CD4-positive, alpha-beta memory T cell (primary cell): Measurements from ENCODE around the gene PAX7. TPM values are rescaled to one million over a fixed set of nuclear protein-coding genes. Genes with fewer than 3 reads are reported as not detected.

Experiments used
- CTCF ChIA-PET: fragments of 350-600 bp; sonication (Branson Sonifier 250); formaldehyde crosslinking; loops from one replicate; lab custom pipeline; 2021; ENCODE audit warnings: inconsistent platforms; ENCODE audit not compliant: partially characterized antibody; lab: Charles Lee
- POLR2A ChIA-PET: fragments of 350-600 bp; sonication (Branson Sonifier 250); formaldehyde crosslinking; loops from one replicate; lab custom pipeline; 2021; ENCODE audit not compliant: partially characterized antibody; lab: Charles Lee
- DNase-seq, 5 donors: peaks; one replicate each; pipeline versions ENCODE4 v3.0.0 to v3.0.0-alpha.2; 2020 to 2022; ENCODE audit warnings: mixed read lengths in 1 of 5
- H3K27ac ChIP-seq: one replicate; pipeline ENCODE4 v1.7.0; 2013; ENCODE audit warnings: low read depth, low read length
- H3K27me3 ChIP-seq: 2 replicates; pipeline ENCODE4 v1.7.0; 2013; ENCODE audit warnings: mild to moderate bottlenecking, low read length, moderate library complexity; ENCODE audit not compliant: insufficient read depth
- H3K36me3 ChIP-seq: 2 replicates; pipeline ENCODE4 v1.7.0; 2013; ENCODE audit warnings: mild to moderate bottlenecking, low read length, moderate library complexity; ENCODE audit not compliant: insufficient read depth
- H3K4me1 ChIP-seq: 2 replicates; pipeline ENCODE4 v1.7.0; 2013; ENCODE audit warnings: mild to moderate bottlenecking, low read length, moderate library complexity; ENCODE audit not compliant: insufficient read depth
- H3K4me3 ChIP-seq, 2 donors: one replicate each; pipeline ENCODE4 v1.7.0; 2013; ENCODE audit warnings: low read length in 2 of 2, mild to moderate bottlenecking in 1 of 2
- H3K9me3 ChIP-seq, 2 donors: one replicate each; pipeline ENCODE4 v1.7.0; 2013; ENCODE audit warnings: low read length in 2 of 2, control low read depth in 1 of 2; ENCODE audit not compliant: control insufficient read depth in 1 of 2
- H3K27ac Mint-ChIP-seq, 7 donors: one replicate each; pipeline ENCODE4 v1.8.0; 2020 to 2021; ENCODE audit warnings: mixed read lengths in 7 of 7, mild to moderate bottlenecking in 6 of 7, inconsistent platforms in 3 of 7, moderate library complexity in 3 of 7
- H3K27me3 Mint-ChIP-seq, 2 donors: one replicate each; pipeline ENCODE4 v1.8.0; 2020 to 2021; ENCODE audit warnings: mixed read lengths in 2 of 2
- H3K36me3 Mint-ChIP-seq, 2 donors: one replicate each; pipeline ENCODE4 v1.8.0; 2020 to 2021; ENCODE audit warnings: mixed read lengths in 2 of 2, inconsistent platforms in 1 of 2, mild to moderate bottlenecking in 1 of 2
- H3K4me1 Mint-ChIP-seq, 4 donors: one replicate each; pipeline ENCODE4 v1.8.0; 2020 to 2021; ENCODE audit warnings: mixed read lengths in 4 of 4, mild to moderate bottlenecking in 1 of 4
- H3K4me3 Mint-ChIP-seq, 8 donors: one replicate each; pipeline ENCODE4 v1.8.0; 2020 to 2021; ENCODE audit warnings: mixed read lengths in 8 of 8, mild to moderate bottlenecking in 7 of 8, moderate library complexity in 6 of 8, inconsistent platforms in 3 of 8
- H3K9me3 Mint-ChIP-seq, 8 donors: one replicate each; pipeline ENCODE4 v1.8.0; 2020 to 2021; ENCODE audit warnings: mixed read lengths in 8 of 8, mild to moderate bottlenecking in 5 of 8, inconsistent platforms in 3 of 8, moderate library complexity in 1 of 8
- intact Hi-C: fragments of 100-400 bp; cut with micrococcal nuclease; formaldehyde crosslinking; loops from one replicate; pipeline ENCODE4 v1.15.1; 2023
- polyA plus RNA-seq, 2 donors: library from polyadenylated mRNA; unstranded; fragments of 300-500 nt; fragmentation: Illumina TruSeq; gene quantifications; one replicate each; pipeline ENCODE4 v1.2.3, GENCODE V29; 2021
- total RNA-seq, 2 experiments: library from RNA; stranded (reverse); gene quantifications; one replicate each; pipeline ENCODE4 v1.2.3, GENCODE V29; 2021

Gene PAX7
- total and polyA plus RNA-seq, 4 experiments from 2014 or later = not detected

GRCh38 chr1:18646786-18647410, 16.3 kb downstream of the PAX7 start:
- ChIA-PET CTCF (no interaction called here), POLR2A (no interaction called here)
- Histone ChIP-seq H3K27me3 (peaks cover 40% of the 10 kb centered on the region), H3K36me3 (no peaks in the 10 kb centered on the region), H3K4me3 (no peak overlapping the region), H3K27ac (no peak overlapping the region), H3K4me1 (peaks cover 20% of the 10 kb centered on the region), H3K9me3 (no peaks in the 10 kb centered on the region)
- intact Hi-C loops = no loop called here
- peaks cover 0 to 2% (median 0%) of the 10 kb centered on the region in 8 donors for H3K9me3 Mint-ChIP-seq
- DNase-seq = no peak
- peak overlapping the region in 5 of 8 donors; percentile 6 to 52 (median 38) for H3K4me3 Mint-ChIP-seq
- H3K27ac Mint-ChIP-seq = no peak overlapping the region
- peaks cover 58 to 60% of the 10 kb centered on the region in 2 donors for H3K27me3 Mint-ChIP-seq
- H3K4me1 Mint-ChIP-seq = peaks cover 14 to 40% (median 28%) of the 10 kb centered on the region in 4 donors
- no peaks in the 10 kb centered on the region for H3K36me3 Mint-ChIP-seq

DNA sequence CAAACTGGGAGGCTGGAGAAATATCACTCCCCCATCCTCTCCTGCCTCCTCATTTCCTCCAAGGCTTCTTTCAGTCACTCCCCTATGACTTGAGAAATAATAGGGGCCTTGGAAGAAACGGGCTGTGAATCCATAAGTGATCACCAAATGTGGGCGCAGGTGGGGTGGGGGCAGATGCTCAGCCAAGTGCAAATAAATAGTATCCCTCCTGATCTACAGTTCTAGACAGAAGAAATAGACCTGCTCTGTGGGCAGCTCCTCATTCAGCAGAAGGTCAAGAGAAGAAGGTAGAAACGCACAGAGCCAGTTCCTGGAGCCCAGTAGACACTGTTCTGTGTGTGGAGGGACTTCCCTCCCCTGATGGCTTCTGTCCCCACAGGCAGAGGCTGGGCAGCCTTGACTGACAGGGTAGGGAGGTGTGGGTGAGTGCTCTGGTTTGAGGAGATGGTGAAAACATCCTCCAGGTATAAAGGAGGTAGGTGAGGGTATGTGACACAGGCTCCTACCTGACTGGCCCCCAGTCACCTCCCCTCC, 17.1 kb downstream of the PAX7 start:
- peak overlapping the region in 1 of 8 donors; percentile 39 for H3K4me3 Mint-ChIP-seq
- Histone ChIP-seq H3K4me1 (peaks cover 29% of the 10 kb centered on the region), H3K4me3 (no peak overlapping the region), H3K9me3 (no peaks in the 10 kb centered on the region), H3K36me3 (no peaks in the 10 kb centered on the region), H3K27ac (no peak overlapping the region), H3K27me3 (peaks cover 35% of the 10 kb centered on the region)
- ChIA-PET POLR2A (no interaction called here), CTCF (interaction anchor here (0.7 kb wide), 1 partner anchor 1334 kb away, joined by 3 read pairs; no protein-coding TSS in a partner anchor)
- H3K36me3 Mint-ChIP-seq = no peaks in the 10 kb centered on the region
- peaks cover 0 to 2% (median 0%) of the 10 kb centered on the region in 8 donors for H3K9me3 Mint-ChIP-seq
- H3K27me3 Mint-ChIP-seq = peaks cover 59 to 61% of the 10 kb centered on the region in 2 donors
- DNase-seq = no peak
- peaks cover 18 to 46% (median 31%) of the 10 kb centered on the region in 4 donors for H3K4me1 Mint-ChIP-seq
- intact Hi-C loops = no loop called here
- no peak overlapping the region for H3K27ac Mint-ChIP-seq

GRCh38 chr1:18649693-18650370, 19.2 kb downstream of the PAX7 start:
- intact Hi-C loops = no loop called here
- no peaks in the 10 kb centered on the region for H3K36me3 ChIP-seq
- Mint-ChIP-seq H3K9me3 (no peaks in the 10 kb centered on the region), H3K4me1 (peaks cover 16 to 38% (median 26%) of the 10 kb centered on the region in 4 donors), H3K4me3 (no peak overlapping the region), H3K36me3 (no peaks in the 10 kb centered on the region), H3K27ac (no peak overlapping the region), H3K27me3 (peaks cover 53 to 59% of the 10 kb centered on the region in 2 donors)
- POLR2A ChIA-PET = no interaction called here
- no peak overlapping the region for H3K27ac ChIP-seq
- CTCF ChIA-PET = no interaction called here
- H3K4me1 ChIP-seq = peaks cover 38% of the 10 kb centered on the region
- H3K4me3 ChIP-seq = no peak overlapping the region
- DNase-seq = no peak
- H3K9me3 ChIP-seq = no peaks in the 10 kb centered on the region
- peaks cover 25% of the 10 kb centered on the region for H3K27me3 ChIP-seq

GRCh38 chr1:18651713-18652112, 21.1 kb downstream of the PAX7 start:
- H3K36me3 ChIP-seq = no peaks in the 10 kb centered on the region
- peaks cover 14% of the 10 kb centered on the region for H3K27me3 ChIP-seq
- peak overlapping the region in 1 of 7 donors; percentile 72 for H3K27ac Mint-ChIP-seq
- H3K27ac ChIP-seq = no peak overlapping the region
- peaks cover 24% of the 10 kb centered on the region for H3K4me1 ChIP-seq
- H3K9me3 ChIP-seq = no peaks in the 10 kb centered on the region
- peak overlapping the region in 6 of 8 donors; percentile 10 to 76 (median 59) for H3K4me3 Mint-ChIP-seq
- peak in 3 of 5 donors; percentile 18 to 20 (median 19) for DNase-seq
- no peaks in the 10 kb centered on the region for H3K36me3 Mint-ChIP-seq
- POLR2A ChIA-PET = no interaction called here
- H3K4me1 Mint-ChIP-seq = peaks cover 8 to 23% (median 18%) of the 10 kb centered on the region in 4 donors
- CTCF ChIA-PET = no interaction called here
- peaks cover 0 to 2% (median 0%) of the 10 kb centered on the region in 8 donors for H3K9me3 Mint-ChIP-seq
- no peak overlapping the region for H3K4me3 ChIP-seq
- intact Hi-C loops = no loop called here
- peaks cover 49 to 50% of the 10 kb centered on the region in 2 donors for H3K27me3 Mint-ChIP-seq

DNA sequence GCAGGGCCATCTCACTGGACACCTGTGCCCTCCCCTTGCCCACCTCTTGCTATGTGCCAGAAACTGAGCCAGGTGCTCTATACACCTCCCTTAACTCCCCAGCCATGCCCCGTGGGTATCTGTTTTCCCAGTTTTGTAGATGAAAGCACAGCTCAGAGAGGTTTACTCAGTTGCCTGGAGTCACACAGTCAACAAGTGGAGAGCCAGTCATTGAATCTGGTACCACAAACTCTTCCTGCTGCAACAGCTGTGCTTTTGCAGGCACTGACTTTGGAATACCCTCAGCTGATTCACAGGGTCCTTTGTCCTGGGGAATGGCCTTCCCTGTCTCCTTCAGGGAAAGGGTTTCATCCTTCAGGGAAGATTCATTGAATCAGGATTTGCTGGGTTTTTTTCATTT, 22.1 kb downstream of the PAX7 start:
- Histone ChIP-seq H3K9me3 (no peaks in the 10 kb centered on the region), H3K4me1 (peaks cover 24% of the 10 kb centered on the region), H3K27ac (no peak overlapping the region), H3K36me3 (no peaks in the 10 kb centered on the region), H3K4me3 (no peak overlapping the region), H3K27me3 (peaks cover 14% of the 10 kb centered on the region)
- peaks cover 0 to 3% (median 0%) of the 10 kb centered on the region in 8 donors for H3K9me3 Mint-ChIP-seq
- intact Hi-C loops = no loop called here
- ChIA-PET CTCF (no interaction called here), POLR2A (no interaction called here)
- H3K27ac Mint-ChIP-seq = no peak overlapping the region
- peaks cover 46 to 47% of the 10 kb centered on the region in 2 donors for H3K27me3 Mint-ChIP-seq
- peak overlapping the region in 2 of 8 donors; percentile 39 to 62 for H3K4me3 Mint-ChIP-seq
- peaks cover 7 to 23% (median 14%) of the 10 kb centered on the region in 4 donors for H3K4me1 Mint-ChIP-seq
- no peaks in the 10 kb centered on the region for H3K36me3 Mint-ChIP-seq
- no peak for DNase-seq

DNA sequence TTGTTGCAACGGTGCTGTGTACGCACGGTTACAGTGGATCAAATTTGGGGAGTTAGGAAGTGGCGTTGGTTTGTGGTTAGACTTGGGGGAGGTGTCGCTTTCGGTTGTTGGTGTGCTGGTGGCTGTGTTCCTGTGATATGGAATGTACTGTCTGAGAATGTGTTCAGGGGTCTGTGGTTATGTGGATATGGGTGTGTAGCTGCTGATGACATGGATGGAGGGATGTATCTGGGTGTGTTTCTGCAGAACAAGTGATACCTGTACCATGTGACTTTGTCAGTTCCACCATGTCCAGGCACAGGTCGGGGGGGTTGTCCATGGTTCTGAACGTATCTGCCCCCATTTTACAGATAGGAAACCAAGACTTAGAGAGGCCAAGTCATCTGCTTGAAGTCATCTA, 22.7 kb downstream of the PAX7 start:
- no peak overlapping the region for H3K27ac ChIP-seq
- Mint-ChIP-seq H3K27ac (no peak overlapping the region), H3K36me3 (no peaks in the 10 kb centered on the region), H3K9me3 (peaks cover 0 to 5% (median 0%) of the 10 kb centered on the region in 8 donors), H3K4me1 (peaks cover 7 to 23% (median 14%) of the 10 kb centered on the region in 4 donors), H3K4me3 (peak overlapping the region in 5 of 8 donors; percentile 38 to 65 (median 39)), H3K27me3 (peaks cover 42 to 45% of the 10 kb centered on the region in 2 donors)
- H3K27me3 ChIP-seq = peaks cover 14% of the 10 kb centered on the region
- no peaks in the 10 kb centered on the region for H3K36me3 ChIP-seq
- intact Hi-C loops = no loop called here
- DNase-seq = peak in 1 of 5 donors; percentile 6
- CTCF ChIA-PET = no interaction called here
- POLR2A ChIA-PET = no interaction called here
- no peak overlapping the region for H3K4me3 ChIP-seq
- H3K9me3 ChIP-seq = no peaks in the 10 kb centered on the region
- H3K4me1 ChIP-seq = peaks cover 24% of the 10 kb centered on the region

DNA sequence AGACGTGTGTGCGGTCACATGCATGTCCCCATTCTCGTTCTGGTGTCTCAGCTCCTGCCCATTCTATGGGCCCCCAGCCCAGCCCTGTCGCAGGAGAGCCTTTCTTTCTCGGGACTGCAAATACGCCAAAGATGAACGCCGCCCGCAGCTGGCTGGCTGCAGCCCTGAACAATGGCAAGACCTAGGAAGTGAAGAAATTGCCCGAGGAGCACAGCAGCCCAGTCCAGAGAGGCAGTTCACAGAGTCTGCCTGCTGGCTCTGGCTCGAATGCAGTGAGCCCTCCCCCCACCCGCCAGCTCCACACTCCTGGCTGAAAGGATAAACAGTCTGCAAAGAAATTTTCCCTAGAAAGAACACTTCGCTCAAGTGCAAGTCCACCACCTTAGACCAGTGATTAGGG, 23.3 kb downstream of the PAX7 start:
- Histone ChIP-seq H3K27ac (no peak overlapping the region), H3K36me3 (no peaks in the 10 kb centered on the region), H3K9me3 (no peaks in the 10 kb centered on the region), H3K27me3 (peaks cover 14% of the 10 kb centered on the region), H3K4me1 (peaks cover 24% of the 10 kb centered on the region), H3K4me3 (no peak overlapping the region)
- peaks cover 0 to 5% (median 0%) of the 10 kb centered on the region in 8 donors for H3K9me3 Mint-ChIP-seq
- intact Hi-C loops = no loop called here
- H3K4me3 Mint-ChIP-seq = no peak overlapping the region
- ChIA-PET POLR2A (no interaction called here), CTCF (interaction anchor here (0.5 kb wide), 1 partner anchor 1559 kb away, joined by 3 read pairs; no protein-coding TSS in a partner anchor)
- H3K4me1 Mint-ChIP-seq = peaks cover 7 to 23% (median 14%) of the 10 kb centered on the region in 4 donors
- H3K27me3 Mint-ChIP-seq = peaks cover 40 to 44% of the 10 kb centered on the region in 2 donors
- DNase-seq = no peak
- H3K36me3 Mint-ChIP-seq = no peaks in the 10 kb centered on the region
- H3K27ac Mint-ChIP-seq = no peak overlapping the region
